HepG2 (cell line): ENCODE measurements around the gene EPB41L2. TPM values are rescaled to one million over a fixed set of nuclear protein-coding genes. Genes with fewer than 3 reads are reported as not detected.

Experiments used
- ATAC-seq: fragments of 200-7000 bp; cut with Tn5 transposase; 3 replicates; pipeline ENCODE4 v1.9.1; 2020; ENCODE audit warnings: mild to moderate bottlenecking, moderate library complexity
- BruUV-seq: library from RNA; stranded (reverse); fragments of 400-500 nt; replicated peaks from 2 replicates; lab custom pipeline; 2021; lab: Mats Ljungman, UMichigan
- CTCF ChIA-PET: fragments of 300-600 bp; formaldehyde crosslinking; extraction: SDS; loops from one replicate; lab custom pipeline; 2021; ENCODE audit warnings: low total read pairs, inconsistent platforms, low intra/inter-chr PET ratio; lab: Yijun Ruan, JAX
- POLR2A ChIA-PET: fragments of 350-600 bp; sonication (Branson Sonifier 250); formaldehyde crosslinking; loops from one replicate; lab custom pipeline; 2020; ENCODE audit warnings: antibody characterized with exemption, inconsistent platforms; lab: Yijun Ruan, JAX
- DNase-seq: peaks from one replicate; pipeline ENCODE4 v3.0.0-alpha.2; 2015; ENCODE audit warnings: low spot score
- FAIRE-seq: peaks from 3 replicates; lab custom pipeline; 2011; peaks lifted over from hg19 to GRCh38; lab: Jason Lieb, UNC
- H2AFZ ChIP-seq: one replicate; pipeline ENCODE4 v1.6.1; 2011; ENCODE audit warnings: low read length, inconsistent platforms
- H3K27ac ChIP-seq: fragments of 300-600 bp; 3 replicates; pipeline ENCODE4 v1.8.0; 2011; ENCODE audit warnings: mixed run types, mild to moderate bottlenecking, mixed read lengths, low read length, inconsistent platforms; ENCODE audit not compliant: insufficient read depth; ENCODE audit errors: extremely low read length
- H3K27me3 ChIP-seq, 2 experiments: fragments of 200-600 bp in 1 of 2; 2 replicates in 1 of 2; 3 replicates in 1 of 2; pipeline versions ENCODE4 v1.6.0 to v1.8.0; 2011; ENCODE audit warnings: low read length in 2 of 2, mild to moderate bottlenecking in 2 of 2, moderate library complexity in 2 of 2, inconsistent platforms in 1 of 2; ENCODE audit not compliant: insufficient read depth in 2 of 2, control insufficient read depth in 1 of 2
- H3K36me3 ChIP-seq, 2 experiments: fragments of 200-600 bp in 1 of 2; replicated peaks in 1 of 2; 2 replicates in 1 of 2; 3 replicates in 1 of 2; pipeline versions ENCODE4 v1.5.1 to v1.8.0; 2011; ENCODE audit warnings: low read length in 2 of 2, inconsistent platforms in 1 of 2; ENCODE audit not compliant: insufficient read depth in 2 of 2, control insufficient read depth in 1 of 2
- H3K4me1 ChIP-seq: 2 replicates; pipeline ENCODE4 v1.5.1; 2012; ENCODE audit warnings: low read length, inconsistent platforms; ENCODE audit not compliant: insufficient read depth
- H3K4me2 ChIP-seq: 2 replicates; pipeline ENCODE4 v1.6.0; 2011; ENCODE audit warnings: low read depth, low read length, inconsistent platforms
- H3K4me3 ChIP-seq, 3 experiments: fragments of 200-600 bp in 1 of 3; sonication (generic), shearing (Covaris generic) in 1 of 3; replicated peaks in 1 of 3; 2 replicates each; pipeline ENCODE4 v1.5.1; 2011 to 2016; ENCODE audit warnings: low read length in 3 of 3, inconsistent platforms in 2 of 3, low read depth in 2 of 3, mild to moderate bottlenecking in 2 of 3, control low read depth in 1 of 3, mixed read lengths in 1 of 3; ENCODE audit not compliant: insufficient read depth in 1 of 3
- H3K79me2 ChIP-seq: one replicate; pipeline ENCODE4 v1.6.1; 2011; ENCODE audit warnings: low read length, inconsistent platforms; ENCODE audit not compliant: insufficient read depth
- H3K9ac ChIP-seq: 2 replicates; pipeline ENCODE4 v1.6.0; 2011; ENCODE audit warnings: mild to moderate bottlenecking, low read depth, low read length, inconsistent platforms; ENCODE audit not compliant: insufficient read depth
- H3K9me3 ChIP-seq: 2 replicates; pipeline ENCODE4 v1.5.1; 2012; ENCODE audit warnings: mild to moderate bottlenecking, low read length
- H4K20me1 ChIP-seq: 2 replicates; pipeline ENCODE4 v1.6.0; 2011; ENCODE audit warnings: inconsistent platforms, mild to moderate bottlenecking, low read length, moderate library complexity; ENCODE audit not compliant: insufficient read depth
- AHR ChIP-seq: IDR thresholded peaks from 2 replicates; pipeline ENCODE4 v1.6.1; 2018; ENCODE audit warnings: missing genetic modification reagents, missing compliant biosample characterization
- HMG20B ChIP-seq: conservative IDR thresholded peaks from 2 replicates; pipeline ENCODE4 v1.6.1; 2016; ENCODE audit warnings: missing genetic modification reagents, missing compliant biosample characterization
- HMGXB4 ChIP-seq, 2 experiments: sonication (generic) in 1 of 2; formaldehyde crosslinking in 1 of 2; IDR thresholded peaks; 2 replicates each; pipeline versions ENCODE4 v1.4.0 to v1.6.1; 2018 to 2020; ENCODE audit warnings: missing genetic modification reagents in 2 of 2, borderline replicate concordance in 1 of 2, low read depth in 1 of 2, mild to moderate bottlenecking in 1 of 2, missing biosample characterization in 1 of 2
- KDM2A ChIP-seq: sonication (generic); formaldehyde crosslinking; IDR thresholded peaks from 2 replicates; pipeline ENCODE4 v1.4.0; 2020; ENCODE audit warnings: low read depth, missing genetic modification reagents, borderline replicate concordance
- MAFF ChIP-seq: IDR thresholded peaks from 2 replicates; pipeline ENCODE4 v1.6.1; 2011; ENCODE audit warnings: low read depth, low read length, improper control_type of control experiment
- MAFK ChIP-seq, 2 experiments: IDR thresholded peaks in 1 of 2; conservative IDR thresholded peaks in 1 of 2; 2 replicates each; pipeline ENCODE4 v1.6.1; 2011; ENCODE audit warnings: improper control_type of control experiment in 2 of 2, low read length in 2 of 2
- MLX ChIP-seq: IDR thresholded peaks from 2 replicates; pipeline ENCODE4 v1.6.1; 2016
- SRF ChIP-seq: IDR thresholded peaks from 2 replicates; pipeline ENCODE4 v1.6.1; 2011; ENCODE audit warnings: mild to moderate bottlenecking, low read depth, low read length, moderate library complexity
- TP53 ChIP-seq: sonication (generic); formaldehyde crosslinking; conservative IDR thresholded peaks from 2 replicates; pipeline ENCODE4 v1.4.0; 2020; ENCODE audit warnings: missing genetic modification reagents
- ZFP36L1 ChIP-seq: sonication (generic); formaldehyde crosslinking; IDR thresholded peaks from 2 replicates; pipeline ENCODE4 v1.8.0; 2022; ENCODE audit warnings: mild to moderate bottlenecking, missing genetic modification reagents, moderate library complexity
- ZNF333 ChIP-seq: sonication (generic); formaldehyde crosslinking; IDR thresholded peaks from 2 replicates; pipeline ENCODE4 v1.4.0; 2020; ENCODE audit warnings: mild to moderate bottlenecking, missing genetic modification reagents, borderline replicate concordance
- ZNF678 ChIP-seq: sonication (generic); formaldehyde crosslinking; IDR thresholded peaks from 2 replicates; pipeline ENCODE4 v1.4.0; 2020; ENCODE audit warnings: mild to moderate bottlenecking, missing genetic modification reagents
- ZNF75D ChIP-seq: sonication (generic); formaldehyde crosslinking; IDR thresholded peaks from 2 replicates; pipeline ENCODE4 v1.8.1; 2023; ENCODE audit warnings: missing genetic modification reagents, mild to moderate bottlenecking, borderline replicate concordance
- WGBS: methylation state at CpG from one replicate; pipeline ENCODE4 v1.1.6; 2017; ENCODE audit warnings: low lambda C conversion rate; 5-methylcytosine and 5-hydroxymethylcytosine counted together
- in situ Hi-C: cut with HindIII; loops from 2 replicates; pipeline ENCODE4 v1.10.0; 2017; ENCODE audit warnings: low pct_unique_long_range_greater_than_20kb; ENCODE audit not compliant: extremely low pct_ligation_motif_present
- intact Hi-C: fragments of 100-400 bp; cut with micrococcal nuclease; formaldehyde crosslinking; loops from one replicate; pipeline ENCODE4 v1.10.0; 2022; ENCODE audit not compliant: unreplicated experiment
- polyA plus RNA-seq, 8 experiments: library from polyadenylated mRNA; depleted of rRNA in 3 of 8; stranded (reverse) in 7 of 8; unstranded in 1 of 8; fragments of >200 nt; fragmentation: Illumina TruSeq in 4 of 8; extraction: Trizol in 4 of 8; gene quantifications; 2 replicates each; pipeline versions ENCODE4 v1.2.1 to v1.2.3, GENCODE V29; 2011 to 2016; ENCODE audit warnings: low read depth in 4 of 8, missing spikeins in 1 of 8, mixed read lengths in 1 of 8; ENCODE audit not compliant: insufficient read depth in 1 of 8
- total RNA-seq, 5 experiments: library from RNA; depleted of rRNA; stranded (reverse); fragments of >200 nt; fragmentation: Illumina TruSeq; extraction: Trizol; gene quantifications; 2 replicates each; pipeline ENCODE4 v1.2.3, GENCODE V29; 2016; ENCODE audit warnings: low read depth in 1 of 5

The EPB41L2 gene
- total and polyA plus RNA-seq, 2 of the 13 experiments (the other 11 are each of a cell fraction or from before 2014, with no cell fraction given) = 41.7 to 56.4 TPM

DNA sequence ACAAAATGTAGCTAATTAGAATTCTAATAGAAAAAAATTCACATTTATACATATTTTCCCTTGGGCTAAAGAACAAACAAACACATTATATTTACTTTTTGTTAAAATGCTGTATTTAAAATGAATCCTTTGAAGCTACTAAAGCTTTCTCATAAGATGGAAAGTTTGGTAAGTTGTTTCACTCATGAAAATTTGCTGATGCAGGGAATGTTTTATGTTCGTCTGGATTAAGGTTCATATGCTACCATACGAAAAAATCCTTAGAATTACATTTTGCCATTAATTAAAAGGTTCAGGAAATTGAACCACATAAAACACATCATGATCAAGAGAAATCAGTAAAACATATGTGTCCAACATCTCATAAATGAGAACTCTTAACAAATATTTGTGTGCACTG lies 173.6 kb downstream of the EPB41L2 start:
- no peaks in the 10 kb centered on the region for H3K9me3 ChIP-seq
- no peak for ATAC-seq
- BruUV-seq = no TSS peak
- no peaks in the 10 kb centered on the region for H4K20me1 ChIP-seq
- no peak overlapping the region for H3K27ac ChIP-seq
- no peak overlapping the region for H3K9ac ChIP-seq
- H3K27me3 ChIP-seq = no peaks in the 10 kb centered on the region
- over 99% methylated on average over 2 of the region's 2 CpGs for WGBS
- TF ChIP-seq MAFF (peak; percentile 71; the same call in 1 of the 2 replicates), AHR (CRISPR knock-in tag) (no peak), MAFK (conservative IDR thresholded peaks at IDR 0.05 in 1 of 2, IDR thresholded peaks at IDR 0.05 in 1 of 2; ENCODE audit: low read length in 2 of 2) (peak; percentile 80 to 84)
- intact Hi-C loops = loop anchor here (5.0 to 10.0 kb wide), 2 partner anchors 43 to 305 kb away; no protein-coding TSS in a partner anchor
- no peak for DNase-seq
- peak; percentile 12 for FAIRE-seq
- H3K4me3 ChIP-seq = no peak overlapping the region
- H3K36me3 ChIP-seq = peaks cover 17 to 48% of the 10 kb centered on the region in 2 experiments
- no peak overlapping the region for H3K4me2 ChIP-seq
- in situ Hi-C loops = loop anchor here (5.0 to 10.0 kb wide), 2 partner anchors 228 to 645 kb away; no protein-coding TSS in a partner anchor
- CTCF ChIA-PET = interaction anchor here (6.2 kb wide), 1 partner anchor 227 kb away, joined by 114 read pairs; no protein-coding TSS in a partner anchor
- peaks cover 5% of the 10 kb centered on the region; the same call in 1 of the 2 replicates for H3K4me1 ChIP-seq
- POLR2A ChIA-PET = no interaction called here
- no peaks in the 10 kb centered on the region for H3K79me2 ChIP-seq
- no peak overlapping the region for H2AFZ ChIP-seq

DNA sequence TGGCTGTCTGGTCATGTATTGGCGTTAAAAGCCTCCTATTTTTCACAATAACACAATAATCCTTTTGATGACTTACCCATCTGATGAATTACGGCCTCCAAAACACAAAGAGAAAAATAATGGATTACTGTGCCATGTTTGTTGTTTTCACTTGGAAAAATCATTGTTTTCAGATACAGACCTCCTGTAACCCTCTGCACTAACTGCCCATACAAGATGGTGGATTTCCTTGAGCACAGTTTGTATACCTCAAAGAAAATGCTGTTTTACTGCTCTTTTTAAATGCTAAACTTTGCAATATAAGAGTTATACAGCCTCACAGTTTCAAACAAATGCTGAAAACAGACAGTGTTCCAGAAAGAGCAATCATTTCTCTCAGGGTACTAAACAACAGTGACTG lies 174.8 kb downstream of the EPB41L2 start:
- H3K4me2 ChIP-seq = no peak overlapping the region
- no peak overlapping the region for H3K9ac ChIP-seq
- H2AFZ ChIP-seq = no peak overlapping the region
- ATAC-seq (no peak), FAIRE-seq (no peak), DNase-seq (no peak)
- H3K36me3 ChIP-seq = peaks cover 7 to 45% of the 10 kb centered on the region in 2 experiments
- CTCF ChIA-PET = interaction anchor here (6.2 kb wide), 1 partner anchor 228 kb away, joined by 114 read pairs; no protein-coding TSS in a partner anchor
- WGBS = 100% methylated on average over 2 of the region's 2 CpGs
- no peaks in the 10 kb centered on the region for H4K20me1 ChIP-seq
- intact Hi-C loops = loop anchor here (5.0 to 10.0 kb wide), 2 partner anchors 44 to 307 kb away; no protein-coding TSS in a partner anchor
- peaks cover 5% of the 10 kb centered on the region; the same call in 1 of the 2 replicates for H3K4me1 ChIP-seq
- H3K27ac ChIP-seq = no peak overlapping the region
- in situ Hi-C loops = loop anchor here (5.0 to 10.0 kb wide), 2 partner anchors 229 to 647 kb away; no protein-coding TSS in a partner anchor
- H3K79me2 ChIP-seq = no peaks in the 10 kb centered on the region
- BruUV-seq = no TSS peak
- H3K9me3 ChIP-seq = no peaks in the 10 kb centered on the region
- TF ChIP-seq MLX (CRISPR knock-in tag) (no peak), KDM2A (no peak), HMG20B (CRISPR knock-in tag) (no peak), ZNF333 (no peak), ZNF75D (no peak), HMGXB4 (CRISPR knock-in tag; IDR thresholded peaks at IDR 0.05; ENCODE audit: borderline replicate concordance in 1 of 2, low read depth in 1 of 2) (no peak), ZFP36L1 (CRISPR knock-in tag) (no peak), TP53 (CRISPR knock-in tag) (no peak), SRF (no peak), ZNF678 (CRISPR knock-in tag) (no peak)
- POLR2A ChIA-PET = no interaction called here
- H3K4me3 ChIP-seq = no peak overlapping the region
- H3K27me3 ChIP-seq = no peaks in the 10 kb centered on the region
